Astrocyte (in vitro differentiated cells and primary cell): Measurements from ENCODE around the gene POLA1. TPM values are rescaled to one million over a fixed set of nuclear protein-coding genes. Genes with fewer than 3 reads are reported as not detected.
A peak's percentile ranks its signal among the peaks of the same experiment; 100 is the strongest.

Experiments used
- DNase-seq: peaks from one replicate; pipeline ENCODE4 v3.0.0-alpha.2; 2010; ENCODE audit warnings: low read depth
- FAIRE-seq: peaks from 2 replicates; lab custom pipeline; 2011; peaks lifted over from hg19 to GRCh38; lab: Jason Lieb, UNC
- H2AFZ ChIP-seq: 2 replicates; pipeline ENCODE4 v1.6.0; 2012; ENCODE audit warnings: low read depth, low read length, inconsistent platforms
- H3K27ac ChIP-seq: 2 replicates; pipeline ENCODE4 v1.5.1; 2011; ENCODE audit warnings: low read depth, low read length, inconsistent platforms
- H3K27me3 ChIP-seq: 2 replicates; pipeline ENCODE4 v1.6.0; 2011; ENCODE audit warnings: low read length, inconsistent platforms; ENCODE audit not compliant: insufficient read depth
- H3K36me3 ChIP-seq: 2 replicates; pipeline ENCODE4 v1.5.1; 2011; ENCODE audit warnings: low read length, inconsistent platforms; ENCODE audit not compliant: insufficient read depth
- H3K4me1 ChIP-seq: 2 replicates; pipeline ENCODE4 v1.5.1; 2011; ENCODE audit warnings: low read length, inconsistent platforms; ENCODE audit not compliant: insufficient read depth
- H3K4me2 ChIP-seq: 2 replicates; pipeline ENCODE4 v1.6.0; 2012; ENCODE audit warnings: low read length, inconsistent platforms
- H3K4me3 ChIP-seq: 2 replicates; pipeline ENCODE4 v1.5.1; 2011; ENCODE audit warnings: low read depth, mild to moderate bottlenecking, low read length, inconsistent platforms; ENCODE audit not compliant: insufficient read depth
- H3K79me2 ChIP-seq: 2 replicates; pipeline ENCODE4 v1.6.0; 2012; ENCODE audit warnings: mild to moderate bottlenecking, low read length, inconsistent platforms; ENCODE audit not compliant: insufficient read depth
- H3K9ac ChIP-seq: 2 replicates; pipeline ENCODE4 v1.6.0; 2012; ENCODE audit warnings: mild to moderate bottlenecking, low read length, inconsistent platforms
- H3K9me3 ChIP-seq: 2 replicates; pipeline ENCODE4 v1.5.1; 2012; ENCODE audit warnings: low read depth, mild to moderate bottlenecking, low read length, inconsistent platforms; ENCODE audit not compliant: insufficient read depth
- H4K20me1 ChIP-seq: 2 replicates; pipeline ENCODE4 v1.6.0; 2012; ENCODE audit warnings: low read length, inconsistent platforms; ENCODE audit not compliant: insufficient read depth
- H3K27ac Mint-ChIP-seq: one replicate; pipeline ENCODE4 v1.8.0; 2021; ENCODE audit warnings: mild to moderate bottlenecking, mixed read lengths; ENCODE audit not compliant: unreplicated experiment
- H3K27me3 Mint-ChIP-seq: one replicate; pipeline ENCODE4 v1.8.0; 2021; ENCODE audit warnings: low read depth, mixed read lengths; ENCODE audit not compliant: unreplicated experiment
- H3K36me3 Mint-ChIP-seq: one replicate; pipeline ENCODE4 v1.8.0; 2021; ENCODE audit warnings: low read depth, mixed read lengths; ENCODE audit not compliant: unreplicated experiment
- H3K4me1 Mint-ChIP-seq: one replicate; pipeline ENCODE4 v1.8.0; 2021; ENCODE audit warnings: low read depth, mixed read lengths; ENCODE audit not compliant: unreplicated experiment
- H3K4me3 Mint-ChIP-seq: one replicate; pipeline ENCODE4 v1.8.0; 2021; ENCODE audit warnings: mild to moderate bottlenecking, moderate library complexity, mixed read lengths; ENCODE audit not compliant: unreplicated experiment
- H3K9me3 Mint-ChIP-seq: one replicate; pipeline ENCODE4 v1.8.0; 2021; ENCODE audit warnings: mild to moderate bottlenecking, mixed read lengths; ENCODE audit not compliant: unreplicated experiment
- EZH2 ChIP-seq: IDR thresholded peaks from 2 replicates; pipeline ENCODE4 v1.6.1; 2012; ENCODE audit warnings: mild to moderate bottlenecking, low read length, inconsistent platforms; ENCODE audit not compliant: insufficient read depth
- total RNA-seq: library from RNA; stranded (reverse); gene quantifications from 2 replicates; pipeline ENCODE4 v1.2.1, GENCODE V29; 2021
- TF ChIP-seq, protein P1 (sequence below): IDR thresholded peaks from 2 replicates; pipeline ENCODE4 v1.5.1; 2011; ENCODE audit warnings: low read depth, mild to moderate bottlenecking, inconsistent platforms, low read length, moderate library complexity; ENCODE audit not compliant: insufficient read depth

The POLA1 gene
- total RNA-seq, 1 donor from 2014 or later, result 4.9 TPM

DNA sequence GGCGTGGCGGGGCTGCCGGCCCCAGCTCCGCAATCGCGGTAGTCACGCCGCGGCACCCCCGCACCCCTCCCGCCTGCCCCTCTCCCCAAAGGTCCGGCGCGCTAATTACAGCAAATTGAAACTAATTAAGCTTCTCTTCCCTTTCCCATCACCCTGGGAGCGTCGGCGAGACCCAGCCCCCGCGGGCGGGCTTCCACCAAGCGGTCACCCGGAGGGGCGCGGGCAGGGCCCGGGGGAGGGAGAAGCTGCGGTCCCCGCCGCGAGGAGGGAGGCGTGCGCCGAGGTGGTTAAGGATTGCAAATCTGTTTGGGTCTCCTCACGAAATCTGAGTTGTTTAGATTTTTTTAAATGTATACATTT, 308.9 kb downstream of the POLA1 start:
- H3K4me1 Mint-ChIP-seq, result no peaks in the 10 kb centered on the region
- H3K27ac Mint-ChIP-seq, result no peak overlapping the region

DNA sequence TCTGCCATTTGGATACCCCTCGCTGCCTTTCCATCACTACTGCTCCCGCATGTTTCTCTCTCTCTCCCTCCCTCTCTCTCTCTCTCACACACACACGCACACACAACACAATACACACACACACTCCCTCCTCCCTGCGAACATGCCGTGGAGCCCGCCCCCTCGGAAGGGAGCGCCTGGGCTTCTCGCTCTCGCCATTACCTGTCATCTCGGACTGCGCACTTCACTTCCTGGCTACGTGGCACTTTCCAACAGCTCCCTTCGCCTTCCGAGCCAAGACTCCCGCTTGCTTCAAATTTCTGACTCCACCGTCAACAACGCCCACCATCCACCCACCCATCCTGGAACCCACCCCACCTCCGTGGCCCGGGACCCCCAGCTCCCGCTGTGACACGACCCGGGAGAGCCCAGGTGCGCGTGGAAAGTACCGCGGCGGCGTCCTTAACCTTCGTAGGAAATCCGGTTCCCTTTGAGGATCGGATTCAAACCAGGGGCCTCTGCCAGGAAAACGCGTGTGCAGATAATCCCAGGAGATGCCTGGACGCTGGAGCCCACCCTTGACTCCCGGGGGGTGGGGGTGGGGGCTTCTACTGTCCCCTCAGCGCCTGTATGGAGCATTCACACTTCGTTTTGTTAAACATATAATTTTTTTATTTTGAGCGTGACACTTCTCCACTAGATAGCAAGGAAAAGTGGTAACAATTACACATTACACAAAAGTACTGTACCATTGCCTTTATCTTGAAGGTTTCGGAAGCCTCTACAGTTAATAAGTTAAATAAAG, 309.5 kb downstream of the POLA1 start:
- Histone ChIP-seq H3K27me3 (peaks cover 31% of the 10 kb centered on the region), H3K9me3 (no peaks in the 10 kb centered on the region), H3K27ac (no peak overlapping the region), H2AFZ (no peak overlapping the region), H4K20me1 (peaks cover 8% of the 10 kb centered on the region), H3K4me2 (peak overlapping the region; percentile 67), H3K4me1 (no peaks in the 10 kb centered on the region), H3K36me3 (no peaks in the 10 kb centered on the region), H3K9ac (peak overlapping the region; percentile 14), H3K79me2 (no peaks in the 10 kb centered on the region), H3K4me3 (no peak overlapping the region)
- TF ChIP-seq, protein P1, sequence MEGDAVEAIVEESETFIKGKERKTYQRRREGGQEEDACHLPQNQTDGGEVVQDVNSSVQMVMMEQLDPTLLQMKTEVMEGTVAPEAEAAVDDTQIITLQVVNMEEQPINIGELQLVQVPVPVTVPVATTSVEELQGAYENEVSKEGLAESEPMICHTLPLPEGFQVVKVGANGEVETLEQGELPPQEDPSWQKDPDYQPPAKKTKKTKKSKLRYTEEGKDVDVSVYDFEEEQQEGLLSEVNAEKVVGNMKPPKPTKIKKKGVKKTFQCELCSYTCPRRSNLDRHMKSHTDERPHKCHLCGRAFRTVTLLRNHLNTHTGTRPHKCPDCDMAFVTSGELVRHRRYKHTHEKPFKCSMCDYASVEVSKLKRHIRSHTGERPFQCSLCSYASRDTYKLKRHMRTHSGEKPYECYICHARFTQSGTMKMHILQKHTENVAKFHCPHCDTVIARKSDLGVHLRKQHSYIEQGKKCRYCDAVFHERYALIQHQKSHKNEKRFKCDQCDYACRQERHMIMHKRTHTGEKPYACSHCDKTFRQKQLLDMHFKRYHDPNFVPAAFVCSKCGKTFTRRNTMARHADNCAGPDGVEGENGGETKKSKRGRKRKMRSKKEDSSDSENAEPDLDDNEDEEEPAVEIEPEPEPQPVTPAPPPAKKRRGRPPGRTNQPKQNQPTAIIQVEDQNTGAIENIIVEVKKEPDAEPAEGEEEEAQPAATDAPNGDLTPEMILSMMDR, result no peak
- TF ChIP-seq EZH2, result no peak
- H3K4me3 Mint-ChIP-seq, result peak overlapping the region; percentile 40
- no peaks in the 10 kb centered on the region for H3K4me1 Mint-ChIP-seq
- DNase-seq (no peak), FAIRE-seq (no peak)
- H3K27me3 Mint-ChIP-seq, result peaks cover 54% of the 10 kb centered on the region
- no peak overlapping the region for H3K27ac Mint-ChIP-seq
- peaks cover 2% of the 10 kb centered on the region for H3K9me3 Mint-ChIP-seq
- no peaks in the 10 kb centered on the region for H3K36me3 Mint-ChIP-seq

More for the DNA sequence above, 308.9 kb downstream of the POLA1 start:
- H3K27ac ChIP-seq, result no peak overlapping the region
- H3K9me3 ChIP-seq, result no peaks in the 10 kb centered on the region
- TF ChIP-seq EZH2, result no peak
- TF ChIP-seq, protein P1, result no peak
- H3K4me3 ChIP-seq, result peak overlapping the region; percentile 17
- H3K9me3 Mint-ChIP-seq, result peaks cover 2% of the 10 kb centered on the region
- no peaks in the 10 kb centered on the region for H3K36me3 ChIP-seq
- no peak overlapping the region for H2AFZ ChIP-seq
- H4K20me1 ChIP-seq, result peaks cover 8% of the 10 kb centered on the region
- peak overlapping the region; percentile 67 for H3K4me2 ChIP-seq
- H3K36me3 Mint-ChIP-seq, result no peaks in the 10 kb centered on the region
- H3K27me3 Mint-ChIP-seq, result peaks cover 50% of the 10 kb centered on the region
- peaks cover 25% of the 10 kb centered on the region for H3K27me3 ChIP-seq
- H3K9ac ChIP-seq, result peak overlapping the region; percentile 14
- no peaks in the 10 kb centered on the region for H3K79me2 ChIP-seq
- no peaks in the 10 kb centered on the region for H3K4me1 ChIP-seq
- no peak for DNase-seq
- H3K4me3 Mint-ChIP-seq, result peak overlapping the region; percentile 40
- FAIRE-seq, result no peak

DNA sequence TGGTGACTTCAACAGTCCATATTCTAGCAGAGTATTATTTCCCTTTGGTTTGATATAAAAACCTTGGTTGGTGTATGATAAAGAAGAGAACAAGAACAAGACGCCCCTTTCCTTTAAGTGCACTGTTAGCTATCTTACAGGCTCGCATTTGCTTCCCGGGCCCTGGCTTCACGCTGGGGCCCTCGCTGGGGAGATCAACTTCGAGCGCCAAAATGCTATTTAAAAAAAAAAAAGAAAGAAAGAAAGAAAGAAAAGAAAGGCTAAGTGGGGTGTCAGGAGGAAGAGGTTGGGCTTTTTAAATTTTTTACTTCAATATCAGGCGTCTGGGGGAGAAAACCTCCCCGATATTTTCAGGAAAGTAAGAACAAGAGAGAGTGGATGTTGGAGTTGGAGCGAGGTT, 310.3 kb downstream of the POLA1 start:
- DNase-seq, result no peak
- Mint-ChIP-seq H3K27me3 (peaks cover 52% of the 10 kb centered on the region), H3K4me3 (peak overlapping the region; percentile 14), H3K36me3 (no peaks in the 10 kb centered on the region), H3K9me3 (peaks cover 2% of the 10 kb centered on the region), H3K4me1 (no peaks in the 10 kb centered on the region), H3K27ac (peak overlapping the region; percentile 91)
- Histone ChIP-seq H3K4me1 (no peaks in the 10 kb centered on the region), H4K20me1 (peaks cover 8% of the 10 kb centered on the region), H3K79me2 (no peaks in the 10 kb centered on the region), H3K27me3 (peaks cover 39% of the 10 kb centered on the region), H3K27ac (no peak overlapping the region), H2AFZ (no peak overlapping the region), H3K9ac (no peak overlapping the region), H3K4me3 (no peak overlapping the region), H3K36me3 (no peaks in the 10 kb centered on the region), H3K4me2 (peak overlapping the region; percentile 60), H3K9me3 (no peaks in the 10 kb centered on the region)
- no peak for FAIRE-seq
- TF ChIP-seq EZH2, result no peak
- TF ChIP-seq, protein P1, result no peak
